ENCODE measurements around the gene CELA3B.
"Not testable (repeated sequence)": the region's sequence is repeated elsewhere in the genome, so short reads cannot be mapped to it uniquely, and the experiment has no call there.

The CELA3B gene

DNA sequence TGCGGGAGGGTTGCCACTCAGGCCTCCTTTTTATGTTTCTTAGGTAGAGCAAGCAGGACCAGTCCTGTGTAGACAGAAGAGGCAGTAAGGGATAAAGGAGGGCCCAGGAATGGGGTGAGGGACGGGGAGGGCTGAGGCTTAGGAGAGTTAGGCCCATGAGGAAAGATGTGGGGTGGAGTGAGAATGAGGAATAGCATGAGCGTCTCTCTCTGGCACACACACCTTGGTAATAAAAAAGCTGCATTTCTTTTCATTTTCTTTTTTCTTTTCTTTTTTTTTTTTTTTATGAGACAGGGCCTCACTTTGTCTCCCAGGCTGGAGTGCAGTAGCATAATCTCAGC is 32.1 kb upstream of the CELA3B start:
- no peak for DNase-seq

DNA sequence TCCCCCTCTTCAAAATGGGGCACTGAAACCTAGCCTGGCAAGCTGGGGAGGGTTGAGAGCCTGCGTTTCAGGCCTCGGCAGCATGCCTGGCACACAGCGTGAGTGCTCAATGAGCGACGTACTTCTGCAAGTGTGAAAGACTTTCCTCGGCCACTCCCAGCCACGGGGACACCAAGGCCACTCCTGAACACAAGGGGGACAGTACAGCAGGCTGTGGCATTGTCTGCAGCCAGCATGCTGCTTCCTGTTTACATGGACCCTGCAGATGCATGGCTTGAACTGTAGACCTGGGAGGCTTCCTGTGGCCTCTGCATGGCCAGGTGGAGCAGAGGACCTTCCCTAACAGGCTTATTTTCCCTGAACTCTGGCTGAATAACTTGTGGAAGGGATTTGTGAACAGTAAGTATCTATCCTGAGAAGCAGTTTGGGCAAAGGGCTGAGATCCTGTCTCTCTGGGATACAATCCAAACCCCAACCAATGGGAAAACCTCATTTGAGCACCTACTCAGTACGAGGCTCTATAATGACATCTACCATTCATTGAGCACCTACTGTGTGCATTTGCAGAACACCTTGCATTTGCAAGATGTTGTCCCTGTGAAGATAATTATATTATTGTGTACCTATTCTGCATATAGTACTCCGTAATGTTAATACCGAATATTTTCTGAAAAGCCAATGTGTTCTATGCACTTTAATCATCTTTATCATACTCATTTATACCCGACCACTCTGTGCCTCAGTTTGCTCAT is 29.8 kb upstream of the CELA3B start:
- DNase-seq, result no peak

DNA sequence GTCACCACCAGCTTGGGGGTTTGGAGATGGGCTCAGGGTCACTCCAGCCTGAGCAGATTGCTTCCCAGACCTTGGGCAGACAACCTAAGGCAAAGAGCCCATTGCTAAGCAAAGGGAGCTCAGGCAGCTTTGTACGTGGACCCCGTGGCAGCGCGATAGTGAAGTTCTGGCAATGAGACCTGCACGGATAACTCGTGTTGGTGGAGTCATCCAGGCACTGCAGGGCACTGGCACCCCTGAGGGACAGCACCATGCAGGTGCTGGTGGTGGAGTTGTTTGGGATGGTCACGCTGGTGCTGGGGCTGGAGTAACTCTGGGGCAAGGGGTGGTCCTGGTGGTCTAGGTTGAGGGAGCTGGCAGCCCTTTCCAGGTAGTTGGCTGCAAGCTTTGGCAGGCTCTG is 26.1 kb upstream of the CELA3B start:
- no peak for DNase-seq

DNA sequence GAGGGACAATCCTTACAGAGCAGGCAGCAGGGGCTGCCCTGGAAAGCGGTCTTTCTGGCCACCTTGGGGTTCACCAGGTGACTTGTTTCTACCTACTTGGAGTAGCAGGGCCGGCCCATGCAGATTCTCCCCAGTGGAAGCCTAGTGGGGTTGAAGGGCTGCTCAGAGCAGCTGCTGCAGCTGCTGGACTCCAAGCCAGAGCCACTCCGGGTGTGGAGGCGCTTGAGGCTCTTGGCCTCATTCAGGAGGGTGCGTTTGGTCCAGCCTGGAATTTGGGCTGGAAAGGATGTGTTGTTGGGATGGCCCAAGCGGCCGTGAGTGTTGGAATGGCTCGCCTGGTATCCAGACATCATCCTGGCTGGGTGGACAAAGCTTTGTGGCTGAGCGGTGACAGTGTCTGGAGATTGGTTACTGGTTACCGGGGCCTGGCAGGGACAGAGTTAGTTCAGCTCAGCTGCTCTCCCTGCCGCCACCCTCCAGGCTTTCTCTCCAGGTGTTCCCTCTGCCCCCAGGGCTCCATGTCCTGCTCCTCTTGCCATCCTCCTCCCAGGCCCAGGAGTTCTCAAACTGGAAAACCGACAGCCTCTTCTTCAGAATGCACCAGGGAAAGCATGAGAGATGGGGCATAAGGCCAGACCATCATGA is 25.5 kb upstream of the CELA3B start:
- no peak for DNase-seq

DNA sequence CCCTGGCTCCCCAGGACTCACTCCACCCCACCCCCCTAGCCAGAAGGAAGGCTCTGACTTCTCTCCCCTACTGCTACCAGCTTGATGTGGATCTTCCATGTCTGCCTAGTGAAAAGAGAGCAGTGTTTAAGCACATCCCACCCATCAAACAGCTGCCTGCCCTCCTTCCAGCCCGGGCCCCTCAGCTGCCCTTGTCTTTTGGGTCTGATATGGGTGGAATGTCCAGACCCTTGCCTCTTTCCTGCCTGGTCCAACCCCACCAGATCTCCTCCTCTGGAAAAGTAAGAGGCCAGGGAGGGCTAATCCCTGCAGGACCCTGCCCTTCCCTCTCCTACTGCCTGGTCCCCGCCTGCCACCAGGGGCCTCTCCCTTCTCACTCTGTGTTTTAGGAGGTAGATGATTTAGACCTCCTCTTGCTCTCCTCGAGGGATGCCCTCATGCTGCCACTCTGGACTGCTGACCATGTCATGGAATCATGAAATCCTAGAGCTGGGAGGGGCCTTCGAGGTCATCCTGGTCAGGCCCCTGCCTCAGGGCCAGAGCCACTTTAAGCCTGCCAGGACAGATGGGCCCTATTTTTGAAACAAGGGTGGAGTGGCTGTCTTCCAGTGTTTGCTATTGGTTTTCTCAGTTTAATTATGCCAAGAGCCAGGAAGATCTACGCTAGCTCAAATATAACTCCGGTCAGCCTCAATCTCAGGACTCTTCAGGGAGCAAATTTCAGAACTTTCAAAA is 23.9 kb upstream of the CELA3B start:
- no peak for DNase-seq

- DNase-seq, result no peak
Observed at GRCh38 chr1:21955058-21955457, 21.8 kb upstream of the CELA3B start.

DNA sequence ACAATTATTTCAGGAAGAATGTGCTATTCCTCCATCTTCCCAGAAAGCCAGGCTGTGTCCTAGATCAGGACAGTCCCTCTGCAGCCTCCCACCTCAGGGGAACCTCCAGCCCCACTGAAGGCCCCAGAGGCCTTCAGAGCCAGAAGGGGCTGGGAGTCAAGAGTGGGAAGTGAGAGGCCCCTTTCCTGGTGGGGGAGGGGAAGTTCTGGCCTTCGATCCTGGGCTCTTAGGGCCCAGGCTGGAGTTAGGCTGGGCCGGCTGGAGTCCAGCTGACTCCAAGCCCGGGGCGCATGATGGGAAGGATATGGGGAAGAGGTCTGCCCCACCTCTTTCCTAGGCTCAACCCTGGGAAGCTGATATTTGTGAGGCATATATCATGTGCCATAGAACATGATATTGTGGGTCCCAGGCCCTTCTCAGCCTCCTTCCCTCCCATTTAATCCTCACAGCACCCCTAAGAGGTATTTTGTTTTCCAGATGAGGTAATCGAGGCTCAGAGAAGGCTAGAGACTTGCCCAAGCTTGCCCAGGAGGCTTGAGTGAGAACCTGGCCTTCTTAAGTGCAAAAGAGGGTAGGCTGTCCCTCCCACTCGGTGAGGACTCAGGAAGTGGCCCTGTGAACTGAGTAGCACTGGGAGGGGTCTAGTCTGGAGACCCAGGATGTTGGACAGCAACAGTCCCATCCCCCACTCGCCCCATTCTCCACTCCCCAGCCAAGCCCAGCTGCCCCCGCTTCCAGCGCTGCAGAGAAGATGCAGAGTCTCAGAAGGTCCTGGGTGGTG is 21.1 kb upstream of the CELA3B start:
- DNase-seq, result no peak

- DNase-seq, result no peak
Observed at GRCh38 chr1:21956720-21957552, 19.9 kb upstream of the CELA3B start.

- DNase-seq, result no peak
Observed at GRCh38 chr1:21961337-21961736, 15.5 kb upstream of the CELA3B start.

- DNase-seq, result no peak
Observed at GRCh38 chr1:21961799-21962198, 15.0 kb upstream of the CELA3B start.

GRCh38 chr1:21963477-21964217 is 13.2 kb upstream of the CELA3B start:
- no peak for DNase-seq

- no peak for DNase-seq
Observed at GRCh38 chr1:21966247-21967000, 10.4 kb upstream of the CELA3B start.

DNA sequence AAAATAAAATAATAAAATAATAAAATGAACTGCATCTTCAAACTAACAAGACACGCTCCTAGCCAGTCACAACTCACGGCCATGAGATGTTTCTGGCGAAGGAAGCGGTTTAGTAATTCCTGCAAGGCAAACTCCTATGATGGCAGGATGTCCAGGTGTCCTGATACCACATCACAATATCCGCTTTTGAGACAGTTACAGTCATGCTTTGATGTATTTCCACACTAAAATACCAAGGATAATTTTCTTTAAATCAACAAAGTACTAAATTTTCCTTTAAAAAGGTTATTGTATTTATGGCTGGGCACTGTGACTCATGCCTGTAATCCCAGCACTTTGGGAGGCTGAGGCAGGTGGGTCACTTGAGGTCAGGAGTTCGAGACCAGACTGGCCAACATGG is 9.6 kb upstream of the CELA3B start:
- not testable (repeated sequence) for DNase-seq

GRCh38 chr1:21969066-21969465 is 7.8 kb upstream of the CELA3B start:
- DNase-seq, result not testable (repeated sequence)

DNA sequence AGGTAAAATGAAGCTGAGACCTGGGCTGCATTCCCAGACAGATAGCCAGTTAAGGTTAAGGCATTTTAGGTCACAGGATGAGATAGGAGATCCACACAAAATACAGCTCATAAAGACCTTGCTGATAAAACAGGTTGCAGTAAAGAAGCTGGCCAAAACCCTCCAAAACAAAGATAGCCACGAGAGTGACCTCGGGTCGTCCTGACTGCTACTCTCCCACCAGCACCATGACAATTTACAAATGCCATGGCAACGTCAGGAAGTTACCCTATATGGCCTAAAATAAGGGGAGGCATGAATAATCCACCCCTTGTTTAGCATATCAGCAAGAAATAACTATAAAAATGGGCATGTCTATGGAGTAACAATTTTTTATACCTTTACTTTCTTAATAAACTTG is 6.3 kb upstream of the CELA3B start:
- not testable (repeated sequence) for DNase-seq

DNA sequence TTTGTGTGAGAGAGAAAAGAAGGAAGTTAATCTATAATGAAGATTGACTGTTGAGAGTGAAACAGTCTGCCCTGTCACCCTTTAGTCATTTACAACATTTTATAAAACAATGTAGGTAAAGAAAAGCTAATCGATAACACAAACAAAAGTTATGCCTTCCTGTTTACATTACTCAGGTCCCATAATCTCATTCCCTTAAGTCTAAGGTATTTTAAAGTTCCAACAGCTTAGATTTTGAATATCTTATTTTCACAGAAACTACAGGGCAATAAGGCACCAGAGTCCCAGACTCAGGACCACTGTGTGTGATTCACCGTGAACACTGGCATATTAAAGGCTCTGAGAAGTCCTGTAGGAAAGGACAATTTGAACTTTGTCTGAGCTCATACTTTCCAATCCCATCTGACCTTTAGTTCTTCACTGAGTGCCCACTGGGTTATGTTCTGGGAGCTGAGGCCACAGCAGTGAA is 3.8 kb upstream of the CELA3B start:
- DNase-seq, result not testable (repeated sequence)

DNA sequence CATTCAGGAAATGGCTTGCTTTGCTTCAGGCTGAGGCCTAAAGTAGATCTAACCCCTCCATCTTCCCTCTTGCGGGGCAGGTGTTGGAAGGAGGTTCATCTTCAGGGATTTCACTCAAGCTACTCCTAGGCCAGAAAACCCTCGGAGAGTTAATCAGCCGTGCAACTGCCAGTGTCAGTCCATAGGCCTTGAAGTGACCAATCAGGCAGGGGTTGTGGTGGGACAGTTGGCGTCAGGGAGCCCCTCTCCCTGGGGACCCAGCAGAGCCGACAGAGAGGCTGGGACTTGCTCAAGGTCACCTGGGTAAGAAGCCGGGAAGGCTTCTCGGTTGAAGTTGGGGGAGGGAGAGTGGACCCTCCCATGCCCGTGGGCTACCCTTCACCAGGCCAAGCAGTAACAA is 2.9 kb upstream of the CELA3B start:
- not testable (repeated sequence) for DNase-seq

DNA sequence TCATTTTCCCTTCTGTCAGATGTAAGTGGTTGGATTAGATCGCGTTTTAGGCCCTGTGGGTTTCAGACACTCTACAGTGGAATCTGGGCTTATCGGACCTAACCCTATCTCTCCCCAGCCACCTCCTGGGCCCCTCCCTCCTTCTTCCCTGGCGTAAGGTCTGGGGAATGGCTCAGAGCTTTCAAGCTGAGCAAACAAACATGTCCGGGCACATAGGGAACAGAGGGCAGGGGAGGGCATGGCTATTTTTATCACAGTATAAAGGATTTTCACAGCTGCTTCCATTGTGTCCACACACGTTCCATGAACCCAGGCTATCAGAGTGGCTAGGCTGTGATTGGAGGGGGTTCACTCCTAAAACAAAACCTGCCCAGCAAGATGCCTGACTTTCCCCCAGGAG is 2.1 kb upstream of the CELA3B start:
- DNase-seq, result not testable (repeated sequence)

GRCh38 chr1:21975296-21975695 is 1.5 kb upstream of the CELA3B start:
- DNase-seq, result not testable (repeated sequence)

- DNase-seq, result not testable (repeated sequence)
Observed at GRCh38 chr1:21978209-21978608, 1.4 kb downstream of the CELA3B start.

Data from GF-D8 (cell line).